ENCODE data around the gene GPLD1.

The GPLD1 gene

GRCh38 chr6:24381476-24382219, 107.7 kb downstream of the GPLD1 start:
- no peak for TF ChIP-seq CTCF (IDR thresholded peaks at IDR 0.05; ENCODE audit: control insufficient read depth, insufficient read depth, low read depth, low read length, missing control alignments)
- DNase-seq (ENCODE audit: low read depth), result no peak
- H3K4me3 ChIP-seq (ENCODE audit: control insufficient read depth, low read depth, low read length), result no peak overlapping the region

- DNase-seq (ENCODE audit: low read depth), result no peak
- no peak for TF ChIP-seq CTCF (IDR thresholded peaks at IDR 0.05; ENCODE audit: control insufficient read depth, insufficient read depth, low read depth, low read length, missing control alignments)
- no peak overlapping the region for H3K4me3 ChIP-seq (ENCODE audit: control insufficient read depth, low read depth, low read length)
Observed at GRCh38 chr6:24378473-24379097, 110.8 kb downstream of the GPLD1 start.
